GM12878 (cell line): ENCODE results near the gene NR1I2.

Source experiments
- CBX5 ChIP-seq: sonication (generic); IDR thresholded peaks from 2 replicates; pipeline ENCODE4 v1.6.1; 2016; ENCODE audit warnings: low read depth, moderate library complexity, mild to moderate bottlenecking, inconsistent platforms
- CREM ChIP-seq: IDR thresholded peaks from 2 replicates; pipeline ENCODE4 v1.6.1; 2014; ENCODE audit warnings: antibody characterized with exemption, low read depth
- CTCF ChIP-seq, 3 experiments: IDR thresholded peaks in 2 of 3; conservative IDR thresholded peaks in 1 of 3; 2 replicates each; pipeline ENCODE4 v1.5.1; 2011; ENCODE audit warnings: low read depth in 3 of 3, low read length in 3 of 3, mild to moderate bottlenecking in 3 of 3, control low read depth in 2 of 3, moderate library complexity in 2 of 3, inconsistent platforms in 1 of 3, mixed read lengths in 1 of 3; ENCODE audit not compliant: control insufficient read depth in 2 of 3, insufficient read depth in 1 of 3; ENCODE audit errors: extremely low read depth in 1 of 3
- KAT2A ChIP-seq: conservative IDR thresholded peaks from 2 replicates; pipeline ENCODE4 v1.6.1; 2011; ENCODE audit warnings: low read depth, low read length; ENCODE audit not compliant: control insufficient read depth
- KDM1A ChIP-seq: fragments of 200-600 bp; sonication (generic); IDR thresholded peaks from 2 replicates; pipeline ENCODE4 v1.6.1; 2016; ENCODE audit warnings: borderline replicate concordance
- SIN3A ChIP-seq: IDR thresholded peaks from 2 replicates; pipeline ENCODE4 v1.6.1; 2012; ENCODE audit warnings: low read depth, low read length, improper control_type of control experiment
- ZBTB4 ChIP-seq: fragments of 450-650 bp; formaldehyde crosslinking; IDR thresholded peaks from 2 replicates; pipeline ENCODE4 v1.4.0; 2022; ENCODE audit warnings: mild to moderate bottlenecking, moderate library complexity

GRCh38 chr3:119762876-119763275 lies 19.0 kb upstream of the NR1I2 start:
- TF ChIP-seq CBX5 = no peak
- TF ChIP-seq CTCF (IDR thresholded peaks at IDR 0.05 in 2 of 3, conservative IDR thresholded peaks at IDR 0.05 in 1 of 3; ENCODE audit: control insufficient read depth in 2 of 3, extremely low read depth in 1 of 3, insufficient read depth in 1 of 3, low read depth in 3 of 3, low read length in 3 of 3) = no peak
- no peak for TF ChIP-seq SIN3A
- TF ChIP-seq CREM = no peak
- TF ChIP-seq KDM1A = no peak
- TF ChIP-seq KAT2A = no peak
- TF ChIP-seq ZBTB4 = no peak
